GM12878 (cell line): ENCODE results near the gene DENND1A. TPM values are rescaled to one million over a fixed set of nuclear protein-coding genes. Genes with fewer than 3 reads are reported as not detected.

Source experiments
- ATAC-seq: fragments of 200-7000 bp; cut with Tn5 transposase; 3 replicates; pipeline ENCODE4 v1.9.1; 2020; ENCODE audit warnings: mild to moderate bottlenecking, moderate library complexity
- BruUV-seq: library from RNA; stranded (reverse); fragments of 400-500 nt; replicated peaks from 2 replicates; lab custom pipeline; 2021; lab: Mats Ljungman, UMichigan
- CTCF ChIA-PET: fragments of 300-600 bp; sonication (Branson Sonifier 250); formaldehyde crosslinking; extraction: SDS; loops from one replicate; lab custom pipeline; 2021; ENCODE audit warnings: inconsistent platforms; lab: Yijun Ruan, JAX
- POLR2A ChIA-PET: fragments of 350-600 bp; formaldehyde crosslinking; extraction: SDS; loops from one replicate; lab custom pipeline; 2021; ENCODE audit warnings: inconsistent platforms; lab: Charles Lee
- RAD21 ChIA-PET: fragments of 300-600 bp; sonication (Branson Sonifier 250); formaldehyde crosslinking; loops from one replicate; lab custom pipeline; 2023; ENCODE audit warnings: antibody characterized with exemption; ENCODE audit not compliant: unreplicated experiment; lab: Charles Lee
- SMC1A ChIA-PET: fragments of 300-600 bp; sonication (Branson Sonifier 250); formaldehyde crosslinking; loops from one replicate; lab custom pipeline; 2023; ENCODE audit not compliant: unreplicated experiment, uncharacterized antibody; lab: Charles Lee
- DNase-seq: peaks from one replicate; pipeline ENCODE4 v3.0.0-alpha.2; 2011; ENCODE audit warnings: low read depth, low spot score
- FAIRE-seq: peaks from 3 replicates; lab custom pipeline; 2011; peaks lifted over from hg19 to GRCh38; lab: Jason Lieb, UNC
- H2AFZ ChIP-seq: 2 replicates; pipeline ENCODE4 v1.6.0; 2011; ENCODE audit warnings: low read depth, low read length, control low read depth; ENCODE audit not compliant: control insufficient read depth
- H3K27ac ChIP-seq: 2 replicates; pipeline ENCODE4 v1.5.1; 2011; ENCODE audit warnings: control low read depth; ENCODE audit not compliant: control insufficient read depth, insufficient read depth
- H3K27me3 ChIP-seq, 2 experiments: replicated peaks in 1 of 2; 2 replicates each; pipeline versions ENCODE4 v1.6.0 to v1.6.1; 2011; ENCODE audit warnings: low read length in 1 of 2; ENCODE audit not compliant: control insufficient read depth in 2 of 2, insufficient read depth in 2 of 2
- H3K36me3 ChIP-seq, 2 experiments: 2 replicates each; pipeline ENCODE4 v1.5.1; 2011; ENCODE audit warnings: low read length in 1 of 2; ENCODE audit not compliant: control insufficient read depth in 2 of 2, insufficient read depth in 2 of 2
- H3K4me1 ChIP-seq: 2 replicates; pipeline ENCODE4 v1.6.1; 2011; ENCODE audit warnings: mild to moderate bottlenecking, low read length, moderate library complexity, mixed read lengths; ENCODE audit not compliant: control insufficient read depth, insufficient read depth
- H3K4me2 ChIP-seq: 2 replicates; pipeline ENCODE4 v1.6.0; 2011; ENCODE audit warnings: control low read depth; ENCODE audit not compliant: control insufficient read depth, insufficient read depth
- H3K4me3 ChIP-seq: fragments of 200-600 bp; sonication (generic); 2 replicates; pipeline ENCODE4 v1.5.1; 2016
- H3K79me2 ChIP-seq: 2 replicates; pipeline ENCODE4 v1.6.0; 2011; ENCODE audit warnings: low read length; ENCODE audit not compliant: control insufficient read depth, insufficient read depth
- H3K9ac ChIP-seq: 2 replicates; pipeline ENCODE4 v1.8.0; 2011; ENCODE audit warnings: low read length, control low read depth, mixed read lengths; ENCODE audit not compliant: control insufficient read depth, insufficient read depth
- H3K9me3 ChIP-seq: replicated peaks from 3 replicates; pipeline ENCODE4 v1.5.1; 2011; ENCODE audit warnings: mild to moderate bottlenecking, low read length; ENCODE audit not compliant: control insufficient read depth, insufficient read depth
- H4K20me1 ChIP-seq: 2 replicates; pipeline ENCODE4 v1.6.0; 2011; ENCODE audit not compliant: control insufficient read depth, insufficient read depth
- ATF2 ChIP-seq: IDR thresholded peaks from 2 replicates; pipeline ENCODE4 v1.6.1; 2012; ENCODE audit warnings: low read length, inconsistent platforms
- CEBPZ ChIP-seq: fragments of 150-350 bp; IDR thresholded peaks from 2 replicates; pipeline ENCODE4 v1.6.1; 2016; ENCODE audit warnings: low read depth, low read length
- CHD1 ChIP-seq: IDR thresholded peaks from 2 replicates; pipeline ENCODE4 v1.6.1; 2012; ENCODE audit warnings: low read depth, low read length, improper control_type of control experiment
- CHD4 ChIP-seq: fragments of 200-600 bp; sonication (generic); IDR thresholded peaks from 2 replicates; pipeline ENCODE4 v1.6.1; 2016; ENCODE audit warnings: mild to moderate bottlenecking
- CTCF ChIP-seq, 3 experiments: IDR thresholded peaks in 2 of 3; conservative IDR thresholded peaks in 1 of 3; 2 replicates each; pipeline ENCODE4 v1.5.1; 2011; ENCODE audit warnings: low read depth in 3 of 3, low read length in 3 of 3, mild to moderate bottlenecking in 3 of 3, control low read depth in 2 of 3, moderate library complexity in 2 of 3, inconsistent platforms in 1 of 3, mixed read lengths in 1 of 3; ENCODE audit not compliant: control insufficient read depth in 2 of 3, insufficient read depth in 1 of 3; ENCODE audit errors: extremely low read depth in 1 of 3
- HDAC2 ChIP-seq: fragments of 200-600 bp; sonication (generic); IDR thresholded peaks from 2 replicates; pipeline ENCODE4 v1.6.1; 2017
- JUND ChIP-seq: IDR thresholded peaks from 2 replicates; pipeline ENCODE4 v1.6.1; 2012; ENCODE audit warnings: low read depth, mild to moderate bottlenecking, low read length, improper control_type of control experiment, moderate library complexity
- MEF2B ChIP-seq: fragments of 450-650 bp; IDR thresholded peaks from 2 replicates; pipeline ENCODE4 v1.6.1; 2018; ENCODE audit warnings: mild to moderate bottlenecking, moderate library complexity; ENCODE audit not compliant: partially characterized antibody, poor library complexity, severe bottlenecking
- POLR2AphosphoS5 ChIP-seq: IDR thresholded peaks from 2 replicates; pipeline ENCODE4 v1.6.1; 2011; ENCODE audit warnings: mild to moderate bottlenecking, low read length, inconsistent platforms
- SIX5 ChIP-seq: IDR thresholded peaks from 2 replicates; pipeline ENCODE4 v1.6.1; 2011; ENCODE audit warnings: mild to moderate bottlenecking, low read depth, low read length, moderate library complexity; ENCODE audit not compliant: severe bottlenecking
- SREBF1 ChIP-seq: IDR thresholded peaks from 2 replicates; pipeline ENCODE4 v1.6.1; 2012; ENCODE audit warnings: mild to moderate bottlenecking, low read length
- TAF1 ChIP-seq: IDR thresholded peaks from 2 replicates; pipeline ENCODE4 v1.6.1; 2011; ENCODE audit warnings: mild to moderate bottlenecking, low read depth, low read length, borderline replicate concordance
- ZBTB4 ChIP-seq: fragments of 450-650 bp; formaldehyde crosslinking; IDR thresholded peaks from 2 replicates; pipeline ENCODE4 v1.4.0; 2022; ENCODE audit warnings: mild to moderate bottlenecking, moderate library complexity
- ZNF207 ChIP-seq: fragments of 450-650 bp; IDR thresholded peaks from 2 replicates; pipeline ENCODE4 v1.6.1; 2014; ENCODE audit warnings: antibody characterized with exemption, mild to moderate bottlenecking, borderline replicate concordance
- ZNF622 ChIP-seq: fragments of 450-650 bp; IDR thresholded peaks from 2 replicates; pipeline ENCODE4 v1.6.1; 2017; ENCODE audit warnings: mild to moderate bottlenecking, inconsistent platforms
- WGBS: methylation state at CpG from one replicate; pipeline ENCODE4 v1.1.6; 2016; ENCODE audit warnings: low lambda C conversion rate; ENCODE audit not compliant: insufficient replicate concordance, insufficient coverage; ENCODE audit errors: missing lambda C conversion rate; 5-methylcytosine and 5-hydroxymethylcytosine counted together
- in situ Hi-C: fragments of 300-500 bp; cut with MboI; formaldehyde crosslinking; loops from 9 replicates; pipeline ENCODE4 v1.14.3; 2018; ENCODE audit warnings: mixed read lengths
- intact Hi-C: fragments of 100-400 bp; cut with micrococcal nuclease; formaldehyde crosslinking; loops from one replicate; pipeline ENCODE4 v1.14.2; 2022; ENCODE audit not compliant: unreplicated experiment
- polyA plus RNA-seq, 11 experiments: library from polyadenylated mRNA; depleted of rRNA in 4 of 11; unstranded in 6 of 11; stranded (reverse) in 5 of 11; fragments of >200 nt; fragmentation: Nextera tagmentation in 4 of 11; fragmentation: Illumina TruSeq in 1 of 11; extraction: Ambion mirVana in 4 of 11; extraction: Trizol in 1 of 11; gene quantifications; 1 replicate in 1 of 11; 2 replicates in 10 of 11; pipeline versions ENCODE4 v1.2.1 to v1.2.3, GENCODE V29; 2011 to 2016; ENCODE audit warnings: inconsistent platforms in 2 of 11, missing spikeins in 2 of 11, low read depth in 1 of 11
- total RNA-seq, 4 experiments: library from RNA; depleted of rRNA in 3 of 4; stranded (reverse); fragments of >200 nt in 3 of 4; fragmentation: Illumina TruSeq in 1 of 4; extraction: Trizol in 1 of 4; gene quantifications; 2 replicates each; pipeline versions ENCODE4 v1.2.1 to v1.2.3, GENCODE V29; 2013 to 2021

Gene DENND1A
- total and polyA plus RNA-seq, 10 of the 15 experiments (the other 5 are each of a cell fraction or from before 2014, with no cell fraction given) = 14.1 to 48.6 (median 35.2) TPM

GRCh38 chr9:123450098-123450770 lies 479.7 kb downstream of the DENND1A start:
- no peak for DNase-seq
- Histone ChIP-seq H3K9me3 (no peaks in the 10 kb centered on the region), H3K4me3 (no peak overlapping the region), H2AFZ (no peak overlapping the region), H3K27me3 (no peaks in the 10 kb centered on the region), H3K9ac (no peak overlapping the region), H3K79me2 (no peaks in the 10 kb centered on the region), H3K4me1 (no peaks in the 10 kb centered on the region), H3K36me3 (peaks cover 4% of the 10 kb centered on the region in 2 experiments; a peak in 2 of 4 replicates), H3K27ac (no peak overlapping the region), H3K4me2 (no peak overlapping the region), H4K20me1 (no peaks in the 10 kb centered on the region)
- ChIA-PET CTCF (no interaction called here), SMC1A (no interaction called here), POLR2A (no interaction called here), RAD21 (no interaction called here)
- no peak for FAIRE-seq
- 85% methylated on average over 12 of the region's 12 CpGs for WGBS
- in situ Hi-C loops = no loop called here
- TSS peak; percentile 12 for BruUV-seq
- ATAC-seq = no peak
- intact Hi-C loops = no loop called here
- TF ChIP-seq ZNF622 = no peak
- TF ChIP-seq ATF2 = no peak
- TF ChIP-seq CHD4 = no peak
- no peak for TF ChIP-seq CHD1
- no peak for TF ChIP-seq ZNF207
- TF ChIP-seq CTCF (IDR thresholded peaks at IDR 0.05 in 2 of 3, conservative IDR thresholded peaks at IDR 0.05 in 1 of 3; ENCODE audit: control insufficient read depth in 2 of 3, extremely low read depth in 1 of 3, insufficient read depth in 1 of 3, low read depth in 3 of 3, low read length in 3 of 3) = no peak
- no peak for TF ChIP-seq HDAC2
- TF ChIP-seq POLR2AphosphoS5 = no peak
- TF ChIP-seq SIX5 = no peak
- no peak for TF ChIP-seq ZBTB4 (CRISPR knock-in tag)
- no peak for TF ChIP-seq MEF2B
- no peak for TF ChIP-seq JUND
- TF ChIP-seq CEBPZ = no peak
- TF ChIP-seq SREBF1 = no peak
- no peak for TF ChIP-seq TAF1
